Thyroid gland (tissue), 4 donors: ENCODE results near the gene STK33. TPM values are rescaled to one million over a fixed set of nuclear protein-coding genes. Genes with fewer than 3 reads are reported as not detected.

Experiments
- DNase-seq, 2 donors: peaks; one replicate each; pipeline ENCODE4 v3.0.0-alpha.2; 2019
- H3K27ac ChIP-seq, 3 donors: fragments of 200-600 bp; sonication (generic); 1 replicate in 2 of 3; 2 replicates in 1 of 3; pipeline ENCODE4 v1.5.1; 2016 to 2019; ENCODE audit warnings: mild to moderate bottlenecking in 1 of 3, moderate library complexity in 1 of 3
- H3K27me3 ChIP-seq: fragments of 200-600 bp; sonication (generic); one replicate; pipeline ENCODE4 v1.5.1; 2019
- H3K36me3 ChIP-seq, 2 donors: fragments of 200-600 bp; sonication (generic); one replicate each; pipeline ENCODE4 v1.5.1; 2016 to 2019
- H3K4me1 ChIP-seq, 2 donors: fragments of 200-600 bp; sonication (generic); one replicate each; pipeline ENCODE4 v1.5.1; 2017 to 2019
- H3K4me3 ChIP-seq, 3 donors: fragments of 200-600 bp; sonication (generic); replicated peaks in 1 of 3; 1 replicate in 2 of 3; 2 replicates in 1 of 3; pipeline ENCODE4 v1.5.1; 2016; ENCODE audit warnings: mild to moderate bottlenecking in 1 of 3
- H3K9me3 ChIP-seq: fragments of 200-600 bp; sonication (generic); one replicate; pipeline ENCODE4 v1.5.1; 2017
- POLR2A ChIP-seq, 2 donors: fragments of 450-650 bp; IDR thresholded peaks; one replicate each; pipeline ENCODE4 v1.6.1; 2017; ENCODE audit warnings: antibody characterized with exemption in 2 of 2, mild to moderate bottlenecking in 2 of 2, moderate library complexity in 1 of 2
- WGBS, 2 donors: methylation state at CpG; one replicate each; pipeline ENCODE4 v1.1.5; 2017; 5-methylcytosine and 5-hydroxymethylcytosine counted together
- intact Hi-C: fragments of 100-400 bp; cut with DNase I; formaldehyde crosslinking; loops from one replicate; pipeline ENCODE4 v1.15.1; 2023
- total RNA-seq, 4 donors: library from RNA; depleted of rRNA; stranded (reverse); fragments of >200 nt; gene quantifications; one replicate each; pipeline ENCODE4 v1.2.3, GENCODE V29; 2016
- TF ChIP-seq, protein P1 (sequence below), 6 experiments: fragments of 200-600 bp in 3 of 6; fragments of 450-650 bp in 3 of 6; sonication (generic) in 3 of 6; IDR thresholded peaks; one replicate each; pipeline ENCODE4 v1.5.1; 2016 to 2019; ENCODE audit warnings: antibody characterized with exemption in 6 of 6, mild to moderate bottlenecking in 2 of 6, inconsistent platforms in 1 of 6, moderate library complexity in 1 of 6

STK33 gene
- total RNA-seq, 4 donors from 2014 or later: 29.3 to 49.8 (median 39.9) TPM

DNA sequence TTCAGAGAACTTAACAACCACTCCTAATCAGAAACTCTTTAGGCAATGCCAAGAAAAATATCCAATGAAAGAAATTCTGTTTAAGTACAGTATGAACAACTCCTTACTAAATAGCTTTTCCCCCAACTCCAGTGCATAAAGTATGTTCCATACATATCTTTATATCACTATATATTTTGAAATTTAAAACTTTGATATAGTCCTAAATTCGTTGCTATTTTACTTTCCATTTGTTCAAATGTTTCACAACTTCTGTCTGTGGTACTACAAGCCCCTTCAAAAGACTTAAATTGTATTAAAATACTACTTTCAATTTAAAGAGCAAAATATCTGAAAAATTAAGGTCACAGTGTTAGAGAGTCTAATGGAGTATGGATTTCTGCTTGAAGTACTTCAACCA, 52.6 kb downstream of the STK33 start:
- H3K9me3 ChIP-seq: no peaks in the 10 kb centered on the region
- 49 to 61% methylated on average over 1 of the region's 1 CpG for WGBS, 2 donors
- H3K27me3 ChIP-seq: no peaks in the 10 kb centered on the region
- no peak overlapping the region for H3K4me3 ChIP-seq
- no peak overlapping the region for H3K27ac ChIP-seq
- H3K36me3 ChIP-seq: no peaks in the 10 kb centered on the region
- TF ChIP-seq POLR2A (IDR thresholded peaks at IDR 0.05): no peak
- TF ChIP-seq, protein P1, sequence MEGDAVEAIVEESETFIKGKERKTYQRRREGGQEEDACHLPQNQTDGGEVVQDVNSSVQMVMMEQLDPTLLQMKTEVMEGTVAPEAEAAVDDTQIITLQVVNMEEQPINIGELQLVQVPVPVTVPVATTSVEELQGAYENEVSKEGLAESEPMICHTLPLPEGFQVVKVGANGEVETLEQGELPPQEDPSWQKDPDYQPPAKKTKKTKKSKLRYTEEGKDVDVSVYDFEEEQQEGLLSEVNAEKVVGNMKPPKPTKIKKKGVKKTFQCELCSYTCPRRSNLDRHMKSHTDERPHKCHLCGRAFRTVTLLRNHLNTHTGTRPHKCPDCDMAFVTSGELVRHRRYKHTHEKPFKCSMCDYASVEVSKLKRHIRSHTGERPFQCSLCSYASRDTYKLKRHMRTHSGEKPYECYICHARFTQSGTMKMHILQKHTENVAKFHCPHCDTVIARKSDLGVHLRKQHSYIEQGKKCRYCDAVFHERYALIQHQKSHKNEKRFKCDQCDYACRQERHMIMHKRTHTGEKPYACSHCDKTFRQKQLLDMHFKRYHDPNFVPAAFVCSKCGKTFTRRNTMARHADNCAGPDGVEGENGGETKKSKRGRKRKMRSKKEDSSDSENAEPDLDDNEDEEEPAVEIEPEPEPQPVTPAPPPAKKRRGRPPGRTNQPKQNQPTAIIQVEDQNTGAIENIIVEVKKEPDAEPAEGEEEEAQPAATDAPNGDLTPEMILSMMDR (IDR thresholded peaks at IDR 0.05): no peak
- peaks cover 0 to 6% of the 10 kb centered on the region in 2 donors for H3K4me1 ChIP-seq
- intact Hi-C loops: no loop called here
- no peak for DNase-seq

DNA sequence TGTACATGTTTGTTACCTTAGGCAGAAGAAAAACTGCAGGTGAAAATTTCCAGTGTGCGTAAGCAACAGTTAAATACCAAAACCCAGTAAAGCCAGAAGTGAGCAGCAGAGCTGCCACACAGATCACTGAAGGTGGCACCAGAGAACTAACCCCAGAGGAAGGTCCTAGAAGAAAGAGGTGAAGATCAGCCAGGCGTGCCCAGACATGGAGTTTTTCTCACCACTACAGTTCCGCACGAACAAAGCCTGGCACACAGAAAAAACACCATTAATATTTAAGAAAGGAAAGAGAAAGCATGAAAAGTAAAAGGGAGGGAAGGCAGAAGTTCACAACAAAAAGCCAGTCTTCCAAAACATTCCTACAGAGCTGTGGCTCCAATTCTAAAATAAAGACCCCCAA, 60.7 kb downstream of the STK33 start:
- intact Hi-C loops: no loop called here
- Histone ChIP-seq H3K9me3 (no peaks in the 10 kb centered on the region), H3K4me1 (peaks cover 0 to 3% of the 10 kb centered on the region in 2 donors), H3K27me3 (no peaks in the 10 kb centered on the region), H3K27ac (peak overlapping the region; percentile 18 to 47 (median 32)), H3K36me3 (no peaks in the 10 kb centered on the region), H3K4me3 (no peak overlapping the region)
- TF ChIP-seq, protein P1 (IDR thresholded peaks at IDR 0.05): peak in 4 of 6 experiments; percentile 16 to 48 (median 40)
- no peak for TF ChIP-seq POLR2A (IDR thresholded peaks at IDR 0.05)
- WGBS, 2 donors: 33 to 44% methylated on average over 4 of the region's 4 CpGs
- DNase-seq: peak; percentile 63 to 67

DNA sequence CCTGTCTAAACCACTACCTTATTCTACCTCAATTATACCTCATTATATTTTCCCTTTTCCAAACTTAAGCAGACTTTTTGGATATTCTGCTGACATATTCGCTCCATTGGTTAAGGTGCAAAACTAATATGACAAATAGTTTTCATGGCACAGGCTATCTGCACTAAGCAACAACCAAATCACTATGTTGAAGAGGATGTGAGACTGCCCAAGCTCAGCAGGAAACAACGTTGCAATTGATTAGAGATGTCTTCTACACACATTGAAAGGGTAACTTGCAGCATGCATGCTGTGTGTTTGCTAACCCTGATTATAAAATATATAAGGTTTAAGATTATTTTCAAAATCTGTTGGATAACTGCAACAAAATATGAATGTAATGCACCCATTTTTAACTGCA, 61.6 kb downstream of the STK33 start:
- H3K27ac ChIP-seq: no peak overlapping the region
- WGBS, 2 donors: 76 to 78% methylated on average over 2 of the region's 2 CpGs
- no peaks in the 10 kb centered on the region for H3K36me3 ChIP-seq
- H3K4me3 ChIP-seq: no peak overlapping the region
- peaks cover 0 to 3% of the 10 kb centered on the region in 2 donors for H3K4me1 ChIP-seq
- no peak for DNase-seq
- no peaks in the 10 kb centered on the region for H3K9me3 ChIP-seq
- intact Hi-C loops: no loop called here
- no peak for TF ChIP-seq POLR2A (IDR thresholded peaks at IDR 0.05)
- TF ChIP-seq, protein P1 (IDR thresholded peaks at IDR 0.05): no peak
- H3K27me3 ChIP-seq: no peaks in the 10 kb centered on the region

DNA sequence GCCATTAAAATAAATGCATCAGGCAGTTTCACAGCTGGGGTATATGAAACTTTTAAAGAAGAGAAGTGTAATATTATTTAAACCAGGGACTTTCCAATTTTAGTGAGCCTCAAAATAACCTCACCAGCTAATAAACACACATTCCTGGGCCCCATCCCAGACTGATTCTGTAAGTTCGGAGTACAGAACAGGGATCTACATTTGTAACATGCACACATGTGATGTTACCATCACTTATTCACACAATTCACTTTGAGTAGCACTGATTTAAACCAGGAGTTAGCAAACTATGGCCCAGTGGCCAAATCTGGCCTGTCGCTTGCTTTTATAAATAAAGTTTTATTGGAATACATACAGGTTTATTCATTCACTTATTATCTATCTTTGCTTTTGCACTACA, 62.0 kb downstream of the STK33 start:
- no peak for DNase-seq
- Histone ChIP-seq H3K27me3 (no peaks in the 10 kb centered on the region), H3K4me3 (no peak overlapping the region), H3K36me3 (no peaks in the 10 kb centered on the region), H3K27ac (no peak overlapping the region), H3K9me3 (no peaks in the 10 kb centered on the region), H3K4me1 (peaks cover 0 to 3% of the 10 kb centered on the region in 2 donors)
- intact Hi-C loops: no loop called here
- no peak for TF ChIP-seq POLR2A (IDR thresholded peaks at IDR 0.05)
- TF ChIP-seq, protein P1 (IDR thresholded peaks at IDR 0.05): no peak
- WGBS, 2 donors: 94 to 100% methylated on average over 2 of the region's 2 CpGs

DNA sequence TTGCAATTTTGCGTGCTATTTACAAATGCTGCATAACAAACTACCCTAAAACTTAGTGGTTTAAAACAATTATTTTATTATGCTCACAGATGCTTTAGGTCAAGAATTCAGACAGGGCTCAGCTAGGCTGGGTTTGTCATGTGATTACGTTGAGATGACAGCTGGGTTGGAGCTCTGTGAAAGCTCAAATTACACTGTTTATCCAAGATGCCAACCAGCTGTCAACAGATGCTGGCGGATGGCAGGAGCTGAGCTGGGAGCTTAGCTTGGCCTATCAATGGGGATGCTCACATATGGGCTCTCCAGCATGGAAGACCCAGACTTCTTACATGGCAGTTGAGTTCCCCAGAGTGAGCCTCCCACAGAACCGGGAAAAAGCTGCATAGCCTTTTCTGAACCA, 62.7 kb downstream of the STK33 start:
- no peak for DNase-seq
- Histone ChIP-seq H3K4me3 (no peak overlapping the region), H3K27ac (no peak overlapping the region), H3K27me3 (no peaks in the 10 kb centered on the region), H3K9me3 (no peaks in the 10 kb centered on the region), H3K4me1 (peaks cover 0 to 3% of the 10 kb centered on the region in 2 donors), H3K36me3 (no peaks in the 10 kb centered on the region)
- TF ChIP-seq, protein P1 (IDR thresholded peaks at IDR 0.05): no peak
- no peak for TF ChIP-seq POLR2A (IDR thresholded peaks at IDR 0.05)
- intact Hi-C loops: no loop called here
- WGBS, 2 donors: 85 to 91% methylated on average over 4 of the region's 4 CpGs
